Measurements from ENCODE around the gene FBXO33.
"Not testable (repeated sequence)": the region's sequence is repeated elsewhere in the genome, so short reads cannot be mapped to it uniquely, and the experiment has no call there.

GRCh38 chr14:39359069-39359468 lies 73.2 kb downstream of the FBXO33 start:
- not testable (repeated sequence) for TF ChIP-seq POLR2AphosphoS5 (IDR thresholded peaks at IDR 0.05; ENCODE audit: low read depth, low read length); TCF7L2 (IDR thresholded peaks at IDR 0.05; ENCODE audit: low read depth, low read length); CTCF (IDR thresholded peaks at IDR 0.05)
